Brain microvascular endothelial cell (primary cell): Measurements from ENCODE around the gene LMBRD2.

Source experiments
- DNase-seq: peaks from one replicate; pipeline ENCODE4 v3.0.0-alpha.2; 2020
- H3K27ac ChIP-seq: fragments of 250-450 bp; sonication (Bioruptor Pico); 2 replicates; pipeline ENCODE4 v1.5.1; 2020; ENCODE audit warnings: mild to moderate bottlenecking, moderate library complexity
- H3K27me3 ChIP-seq: fragments of 250-450 bp; sonication (Bioruptor Pico); replicated peaks from 2 replicates; pipeline ENCODE4 v1.5.1; 2020; ENCODE audit warnings: mild to moderate bottlenecking
- H3K36me3 ChIP-seq: fragments of 250-450 bp; sonication (Bioruptor Pico); replicated peaks from 2 replicates; pipeline ENCODE4 v1.5.1; 2020; ENCODE audit warnings: mild to moderate bottlenecking
- H3K4me3 ChIP-seq: 2 replicates; pipeline ENCODE4 v1.5.1; 2011; ENCODE audit warnings: low read depth, mild to moderate bottlenecking, control low read depth, low read length, moderate library complexity
- CTCF ChIP-seq: IDR thresholded peaks from 2 replicates; pipeline ENCODE4 v1.5.1; 2011; ENCODE audit warnings: low read depth, mild to moderate bottlenecking, moderate library complexity, low read length, control low read depth, inconsistent platforms; ENCODE audit errors: missing control alignments
- in situ Hi-C: cut with HindIII; loops from 2 replicates; pipeline ENCODE4 v1.10.0; 2017; ENCODE audit warnings: low sequenced_read_pairs, low pct_ligation_motif_present

Gene LMBRD2

GRCh38 chr5:36177154-36177553 is 25.5 kb upstream of the LMBRD2 start:
- no peak for TF ChIP-seq CTCF
- Histone ChIP-seq H3K27me3 (no peaks in the 10 kb centered on the region), H3K36me3 (peaks cover 20% of the 10 kb centered on the region), H3K4me3 (no peak overlapping the region), H3K27ac (no peak overlapping the region)
- no peak for DNase-seq
- in situ Hi-C loops, result no loop called here

GRCh38 chr5:36175043-36175442 is 23.4 kb upstream of the LMBRD2 start:
- no peak overlapping the region for H3K27ac ChIP-seq
- TF ChIP-seq CTCF, result no peak
- no peak for DNase-seq
- in situ Hi-C loops, result no loop called here
- H3K36me3 ChIP-seq, result peaks cover 21% of the 10 kb centered on the region
- H3K4me3 ChIP-seq, result no peak overlapping the region
- no peaks in the 10 kb centered on the region for H3K27me3 ChIP-seq

GRCh38 chr5:36174119-36174518 is 22.4 kb upstream of the LMBRD2 start:
- Histone ChIP-seq H3K27me3 (no peaks in the 10 kb centered on the region), H3K4me3 (no peak overlapping the region), H3K27ac (no peak overlapping the region), H3K36me3 (peaks cover 21% of the 10 kb centered on the region)
- in situ Hi-C loops, result no loop called here
- no peak for TF ChIP-seq CTCF
- DNase-seq, result no peak

GRCh38 chr5:36173426-36173825 is 21.7 kb upstream of the LMBRD2 start:
- no peak for TF ChIP-seq CTCF
- Histone ChIP-seq H3K4me3 (no peak overlapping the region), H3K27ac (no peak overlapping the region), H3K27me3 (no peaks in the 10 kb centered on the region), H3K36me3 (peaks cover 26% of the 10 kb centered on the region)
- no peak for DNase-seq
- in situ Hi-C loops, result no loop called here

- in situ Hi-C loops, result no loop called here
- Histone ChIP-seq H3K27ac (no peak overlapping the region), H3K27me3 (no peaks in the 10 kb centered on the region), H3K4me3 (no peak overlapping the region), H3K36me3 (peaks cover 31% of the 10 kb centered on the region)
- no peak for DNase-seq
- no peak for TF ChIP-seq CTCF
Measured at GRCh38 chr5:36172599-36172998, 20.9 kb upstream of the LMBRD2 start.

- no peak for DNase-seq
- in situ Hi-C loops, result no loop called here
- peaks cover 34% of the 10 kb centered on the region for H3K36me3 ChIP-seq
Measured at GRCh38 chr5:36170832-36171424, 19.2 kb upstream of the LMBRD2 start.

More at GRCh38 chr5:36170832-36171424, 19.2 kb upstream of the LMBRD2 start:
- no peak for TF ChIP-seq CTCF
- Histone ChIP-seq H3K27ac (no peak overlapping the region), H3K4me3 (no peak overlapping the region), H3K27me3 (no peaks in the 10 kb centered on the region)
